K562 (cell line): ENCODE data around the gene MYLK4.

Experiments used
- CBFA2T2 ChIP-seq: fragments of 450-650 bp; conservative IDR thresholded peaks from 2 replicates; pipeline ENCODE4 v1.6.1; 2017; ENCODE audit warnings: mild to moderate bottlenecking
- CTCF ChIP-seq, 3 experiments: IDR thresholded peaks in 2 of 3; conservative IDR thresholded peaks in 1 of 3; 2 replicates each; pipeline ENCODE4 v1.5.1; 2011 to 2012; ENCODE audit warnings: low read length in 3 of 3, mild to moderate bottlenecking in 3 of 3, control low read depth in 2 of 3, improper control_type of control experiment in 1 of 3, inconsistent platforms in 1 of 3, low read depth in 1 of 3, mixed read lengths in 1 of 3, moderate library complexity in 1 of 3; ENCODE audit not compliant: insufficient read depth in 2 of 3
- FIP1L1 ChIP-seq: fragments of 200-400 bp; formaldehyde crosslinking; IDR thresholded peaks from 2 replicates; pipeline ENCODE4 v1.6.1; 2018; ENCODE audit warnings: mild to moderate bottlenecking, low read depth, low read length; ENCODE audit not compliant: poor library complexity, severe bottlenecking
- GTF3C2 ChIP-seq: IDR thresholded peaks from 3 replicates; pipeline ENCODE4 v1.6.1; 2011; ENCODE audit warnings: borderline replicate concordance, mild to moderate bottlenecking, moderate library complexity; ENCODE audit not compliant: insufficient read length; ENCODE audit errors: extremely low read depth
- NBN ChIP-seq: fragments of 450-650 bp; IDR thresholded peaks from 2 replicates; pipeline ENCODE4 v1.6.1; 2016; ENCODE audit warnings: low read depth, mild to moderate bottlenecking
- POLR2AphosphoS5 ChIP-seq: IDR thresholded peaks from 2 replicates; pipeline ENCODE4 v1.6.1; 2011; ENCODE audit warnings: mild to moderate bottlenecking, low read depth, low read length, moderate library complexity; ENCODE audit not compliant: control insufficient read depth, insufficient read depth
- RB1 ChIP-seq: fragments of 450-650 bp; IDR thresholded peaks from 2 replicates; pipeline ENCODE4 v1.6.1; 2017; ENCODE audit warnings: low read depth, mild to moderate bottlenecking

GRCh38 chr6:2798586-2799134, 47.9 kb upstream of the MYLK4 start:
- TF ChIP-seq FIP1L1: no peak
- no peak for TF ChIP-seq GTF3C2
- no peak for TF ChIP-seq RB1
- TF ChIP-seq CBFA2T2: no peak
- TF ChIP-seq CTCF (IDR thresholded peaks at IDR 0.05 in 2 of 3, conservative IDR thresholded peaks at IDR 0.05 in 1 of 3; ENCODE audit: insufficient read depth in 2 of 3, low read depth in 1 of 3, low read length in 3 of 3): no peak
- no peak for TF ChIP-seq POLR2AphosphoS5
- no peak for TF ChIP-seq NBN
